ENCODE data around the gene LRCH4. TPM values are rescaled to one million over a fixed set of nuclear protein-coding genes. Genes with fewer than 3 reads are reported as not detected.

The LRCH4 gene
- total and polyA plus RNA-seq, 4 donors, result 38.1 to 109 (median 92.2) TPM

- no peak for ATAC-seq (ENCODE audit: insufficient read depth, low FRiP score)
- Histone ChIP-seq H3K27ac (ENCODE audit: low read depth in 1 of 2, low read length in 1 of 2) (peak overlapping the region in 1 of 2 donors; percentile 51), H3K4me3 (no peak overlapping the region), H3K9ac (ENCODE audit: insufficient read depth in 1 of 2, low read length in 2 of 2) (no peak overlapping the region), H3K27me3 (ENCODE audit: control insufficient read depth in 3 of 3, insufficient read depth in 3 of 3, low read length in 2 of 3) (no peaks in the 10 kb centered on the region), H3K4me1 (ENCODE audit: control insufficient read depth in 5 of 5, insufficient read depth in 5 of 5, low read length in 5 of 5) (peaks cover 0 to 19% (median 12%) of the 10 kb centered on the region in 5 donors), H3K9me3 (ENCODE audit: control insufficient read depth in 4 of 4, insufficient read depth in 3 of 4, low read length in 3 of 4) (no peaks in the 10 kb centered on the region), H3K36me3 (ENCODE audit: control insufficient read depth in 4 of 4, insufficient read depth in 4 of 4, low read length in 4 of 4) (peaks cover 0 to 14% (median 0%) of the 10 kb centered on the region in 4 donors)
- 68 to 79% methylated on average over 11 of the region's 11 CpGs for WGBS, 2 donors
- TF ChIP-seq CTCF (IDR thresholded peaks at IDR 0.05; ENCODE audit: control extremely low read depth, extremely low read depth), result no peak
- no peak for DNase-seq
Observed at GRCh38 chr7:100568176-100568895, 17.6 kb downstream of the LRCH4 start.

GRCh38 chr7:100567751-100568175 is 18.2 kb downstream of the LRCH4 start:
- Histone ChIP-seq H3K27ac (ENCODE audit: low read depth in 1 of 2, low read length in 1 of 2) (peak overlapping the region in 1 of 2 donors; percentile 51), H3K9ac (ENCODE audit: insufficient read depth in 1 of 2, low read length in 2 of 2) (no peak overlapping the region), H3K27me3 (ENCODE audit: control insufficient read depth in 3 of 3, insufficient read depth in 3 of 3, low read length in 2 of 3) (no peaks in the 10 kb centered on the region), H3K4me3 (no peak overlapping the region), H3K36me3 (ENCODE audit: control insufficient read depth in 4 of 4, insufficient read depth in 4 of 4, low read length in 4 of 4) (peaks cover 0 to 14% (median 0%) of the 10 kb centered on the region in 4 donors), H3K4me1 (ENCODE audit: control insufficient read depth in 5 of 5, insufficient read depth in 5 of 5, low read length in 5 of 5) (peaks cover 0 to 19% (median 12%) of the 10 kb centered on the region in 5 donors), H3K9me3 (ENCODE audit: control insufficient read depth in 4 of 4, insufficient read depth in 3 of 4, low read length in 3 of 4) (no peaks in the 10 kb centered on the region)
- no peak for TF ChIP-seq CTCF (IDR thresholded peaks at IDR 0.05; ENCODE audit: control extremely low read depth, extremely low read depth)
- DNase-seq (no peak), ATAC-seq (ENCODE audit: insufficient read depth, low FRiP score) (no peak)
- WGBS, 2 donors, result 26 to 38% methylated on average over 3 of the region's 3 CpGs

- no peak for TF ChIP-seq CTCF (IDR thresholded peaks at IDR 0.05; ENCODE audit: control extremely low read depth, extremely low read depth)
- Histone ChIP-seq H3K27me3 (ENCODE audit: control insufficient read depth in 3 of 3, insufficient read depth in 3 of 3, low read length in 2 of 3) (no peaks in the 10 kb centered on the region), H3K4me1 (ENCODE audit: control insufficient read depth in 5 of 5, insufficient read depth in 5 of 5, low read length in 5 of 5) (peaks cover 0 to 19% (median 12%) of the 10 kb centered on the region in 5 donors), H3K9ac (ENCODE audit: insufficient read depth in 1 of 2, low read length in 2 of 2) (no peak overlapping the region), H3K36me3 (ENCODE audit: control insufficient read depth in 4 of 4, insufficient read depth in 4 of 4, low read length in 4 of 4) (peaks cover 0 to 14% (median 0%) of the 10 kb centered on the region in 4 donors), H3K9me3 (ENCODE audit: control insufficient read depth in 4 of 4, insufficient read depth in 3 of 4, low read length in 3 of 4) (no peaks in the 10 kb centered on the region), H3K4me3 (no peak overlapping the region), H3K27ac (ENCODE audit: low read depth in 1 of 2, low read length in 1 of 2) (peak overlapping the region in 1 of 2 donors; percentile 28)
- WGBS, 2 donors, result 79 to 83% methylated on average over 12 of the region's 12 CpGs
- DNase-seq (no peak), ATAC-seq (ENCODE audit: insufficient read depth, low FRiP score) (no peak)
Observed at GRCh38 chr7:100567031-100567730, 18.7 kb downstream of the LRCH4 start.
